ENCODE results near the gene ZCCHC24. TPM values are rescaled to one million over a fixed set of nuclear protein-coding genes. Genes with fewer than 3 reads are reported as not detected.
A peak's percentile ranks its signal among the peaks of the same experiment; 100 is the strongest.

The ZCCHC24 gene
- total RNA-seq, 4 donors from 2014 or later = 47.1 to 73.6 (median 55.5) TPM

- peak; percentile 60 for ATAC-seq (ENCODE audit: low FRiP score)
- DNase-seq (ENCODE audit: low spot score) = no peak
- no peak for TF ChIP-seq CTCF (IDR thresholded peaks at IDR 0.05)
These were observed 10.6 kb downstream of the ZCCHC24 start for GRCh38 chr10:79434821-79435251.

- DNase-seq (ENCODE audit: low spot score) (no peak), ATAC-seq (ENCODE audit: low FRiP score) (no peak)
- TF ChIP-seq CTCF (IDR thresholded peaks at IDR 0.05) = no peak
These were observed 11.2 kb downstream of the ZCCHC24 start for GRCh38 chr10:79434223-79434687.

- no peak for ATAC-seq (ENCODE audit: low FRiP score)
- no peak for DNase-seq (ENCODE audit: low spot score)
- TF ChIP-seq CTCF (IDR thresholded peaks at IDR 0.05) = no peak
These were observed 11.9 kb downstream of the ZCCHC24 start for GRCh38 chr10:79433324-79434222.

GRCh38 chr10:79431891-79432831 is 13.3 kb downstream of the ZCCHC24 start:
- DNase-seq (ENCODE audit: low spot score) = no peak
- ATAC-seq (ENCODE audit: low FRiP score) = peak; percentile 17
- TF ChIP-seq CTCF (IDR thresholded peaks at IDR 0.05) = no peak

- ATAC-seq (ENCODE audit: low FRiP score) (no peak), DNase-seq (ENCODE audit: low spot score) (no peak)
- no peak for TF ChIP-seq CTCF (IDR thresholded peaks at IDR 0.05)
These were observed 14.0 kb downstream of the ZCCHC24 start for GRCh38 chr10:79431428-79431827.

- TF ChIP-seq CTCF (IDR thresholded peaks at IDR 0.05) = no peak
- ATAC-seq (ENCODE audit: low FRiP score) (no peak), DNase-seq (ENCODE audit: low spot score) (no peak)
These were observed 14.5 kb downstream of the ZCCHC24 start for GRCh38 chr10:79430936-79431335.

Measured in omental fat pad (tissue), 4 donors.